HAP-1 (cell line): Measurements from ENCODE around the gene ARHGAP10.

Source experiments
- DNase-seq, 2 experiments: peaks; one replicate each; pipeline ENCODE4 v3.0.0-alpha.2; 2016 to 2020; ENCODE audit warnings: low spot score in 2 of 2
- H3K27me3 ChIP-seq: fragments of 250-450 bp; sonication (Bioruptor Pico); 2 replicates; pipeline ENCODE4 v1.5.1; 2020; ENCODE audit warnings: low read depth, mild to moderate bottlenecking, moderate library complexity
- H3K36me3 ChIP-seq: fragments of 250-450 bp; sonication (Bioruptor Pico); replicated peaks from 2 replicates; pipeline ENCODE4 v1.5.1; 2020; ENCODE audit warnings: mild to moderate bottlenecking
- H3K4me1 ChIP-seq: fragments of 250-450 bp; sonication (Bioruptor Pico); 2 replicates; pipeline ENCODE4 v1.5.1; 2020; ENCODE audit warnings: mild to moderate bottlenecking
- H3K4me3 ChIP-seq: fragments of 250-450 bp; sonication (Bioruptor Pico); 2 replicates; pipeline ENCODE4 v1.5.1; 2020; ENCODE audit warnings: mild to moderate bottlenecking, moderate library complexity
- H3K9me3 ChIP-seq: fragments of 250-450 bp; sonication (Bioruptor Pico); 2 replicates; pipeline ENCODE4 v1.5.1; 2020; ENCODE audit warnings: mild to moderate bottlenecking, moderate library complexity
- in situ Hi-C: fragments of 300-500 bp; cut with MboI; formaldehyde crosslinking; loops from 3 replicates; pipeline ENCODE4 v1.14.3; 2020; ENCODE audit warnings: low sequenced_read_pairs, inconsistent platforms, mixed read lengths

Gene ARHGAP10

GRCh38 chr4:148090503-148091476 lies 358.9 kb downstream of the ARHGAP10 start:
- in situ Hi-C loops, result no loop called here
- no peak overlapping the region for H3K4me3 ChIP-seq
- no peaks in the 10 kb centered on the region for H3K9me3 ChIP-seq
- DNase-seq, result no peak
- no peaks in the 10 kb centered on the region for H3K27me3 ChIP-seq
- peaks cover 1% of the 10 kb centered on the region; the same call in 1 of the 2 replicates for H3K4me1 ChIP-seq
- no peaks in the 10 kb centered on the region for H3K36me3 ChIP-seq

GRCh38 chr4:148091896-148092295 lies 360.0 kb downstream of the ARHGAP10 start:
- in situ Hi-C loops, result no loop called here

DNA sequence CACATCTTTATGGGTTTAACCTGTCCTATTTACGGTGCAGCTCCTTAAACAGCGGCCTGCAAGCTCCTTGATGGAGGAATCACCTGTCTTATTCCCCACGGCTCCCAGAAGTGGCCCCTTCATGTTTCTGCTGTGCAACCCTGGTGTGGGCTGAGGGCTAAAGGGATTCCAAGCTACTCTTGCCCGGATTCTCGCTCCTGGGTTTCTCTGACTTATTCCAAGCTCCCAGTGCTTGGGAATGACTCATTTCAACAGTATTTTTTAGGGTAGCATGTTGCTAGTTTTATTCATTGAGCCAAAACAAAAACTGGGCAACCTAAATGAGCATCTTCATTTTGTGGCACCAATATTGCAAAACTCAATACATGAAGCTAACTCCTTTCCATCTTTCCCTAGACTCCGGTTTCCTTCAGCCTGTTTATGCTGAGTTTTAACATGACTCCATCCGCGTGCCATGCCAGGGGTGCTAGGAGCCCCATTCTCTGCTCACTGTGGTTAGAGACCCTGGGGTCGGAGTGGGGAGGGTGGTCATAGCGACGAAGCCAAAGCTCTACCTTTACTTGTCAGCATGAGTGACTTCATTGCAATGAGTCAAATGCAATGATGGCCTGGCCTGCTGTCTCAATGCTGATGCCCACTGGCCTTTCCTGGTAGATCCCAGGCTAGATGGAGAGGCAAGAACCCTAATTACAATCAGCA lies 360.6 kb downstream of the ARHGAP10 start:
- DNase-seq, result no peak
- H3K9me3 ChIP-seq, result no peaks in the 10 kb centered on the region
- no peak overlapping the region for H3K4me3 ChIP-seq
- peaks cover 5% of the 10 kb centered on the region; the same call in 1 of the 2 replicates for H3K4me1 ChIP-seq
- no peaks in the 10 kb centered on the region for H3K27me3 ChIP-seq
- no peaks in the 10 kb centered on the region for H3K36me3 ChIP-seq
- in situ Hi-C loops, result no loop called here

More at GRCh38 chr4:148091896-148092295, 360.0 kb downstream of the ARHGAP10 start:
- H3K4me3 ChIP-seq, result no peak overlapping the region
- H3K27me3 ChIP-seq, result no peaks in the 10 kb centered on the region
- DNase-seq, result no peak
- no peaks in the 10 kb centered on the region for H3K9me3 ChIP-seq
- H3K36me3 ChIP-seq, result no peaks in the 10 kb centered on the region
- peaks cover 5% of the 10 kb centered on the region; the same call in 1 of the 2 replicates for H3K4me1 ChIP-seq

- DNase-seq, result no peak
- Histone ChIP-seq H3K4me3 (no peak overlapping the region), H3K36me3 (no peaks in the 10 kb centered on the region), H3K27me3 (no peaks in the 10 kb centered on the region), H3K9me3 (no peaks in the 10 kb centered on the region), H3K4me1 (peaks cover 5% of the 10 kb centered on the region; the same call in 1 of the 2 replicates)
- in situ Hi-C loops, result no loop called here
These were observed 361.2 kb downstream of the ARHGAP10 start for GRCh38 chr4:148093065-148093464.

- peaks cover 5% of the 10 kb centered on the region; the same call in 1 of the 2 replicates for H3K4me1 ChIP-seq
- H3K4me3 ChIP-seq, result no peak overlapping the region
- in situ Hi-C loops, result no loop called here
- no peaks in the 10 kb centered on the region for H3K36me3 ChIP-seq
- no peak for DNase-seq
- no peaks in the 10 kb centered on the region for H3K9me3 ChIP-seq
- no peaks in the 10 kb centered on the region for H3K27me3 ChIP-seq
These were observed 362.3 kb downstream of the ARHGAP10 start for GRCh38 chr4:148094149-148094548.

DNA sequence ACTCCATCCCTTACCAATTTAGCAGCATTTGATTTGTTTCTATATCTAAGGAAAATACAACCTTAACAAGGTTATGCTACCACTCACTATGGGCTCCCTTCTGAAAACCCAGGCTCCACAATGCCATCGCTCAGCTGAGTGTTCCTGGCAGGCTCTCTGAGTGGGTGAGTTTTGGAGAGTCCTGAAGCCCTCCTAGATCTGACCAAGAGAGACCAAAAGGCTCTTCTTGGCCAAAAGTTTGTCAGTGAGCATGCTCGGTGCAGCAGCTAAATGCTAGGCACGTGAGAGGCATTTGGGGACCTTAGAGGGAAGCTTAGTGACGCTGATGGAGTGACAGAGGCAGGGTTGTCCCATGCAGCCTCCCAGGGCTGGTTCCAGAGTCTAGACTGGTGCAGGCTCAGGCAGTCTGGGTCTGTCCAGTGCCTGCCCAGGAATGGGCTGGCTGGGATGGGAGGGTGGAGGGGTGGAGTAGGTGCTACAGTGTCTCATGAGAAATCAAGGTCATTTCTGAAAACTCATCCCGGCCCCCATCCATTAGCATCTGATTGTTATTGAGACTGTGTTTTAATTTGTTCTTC lies 363.5 kb downstream of the ARHGAP10 start:
- H3K27me3 ChIP-seq, result no peaks in the 10 kb centered on the region
- H3K9me3 ChIP-seq, result no peaks in the 10 kb centered on the region
- in situ Hi-C loops, result no loop called here
- peaks cover 5% of the 10 kb centered on the region; the same call in 1 of the 2 replicates for H3K4me1 ChIP-seq
- DNase-seq, result no peak
- no peaks in the 10 kb centered on the region for H3K36me3 ChIP-seq
- no peak overlapping the region for H3K4me3 ChIP-seq

- H3K4me1 ChIP-seq, result peaks cover 10% of the 10 kb centered on the region; the same call in 1 of the 2 replicates
- no peaks in the 10 kb centered on the region for H3K27me3 ChIP-seq
- DNase-seq, result no peak
- no peak overlapping the region for H3K4me3 ChIP-seq
- no peaks in the 10 kb centered on the region for H3K36me3 ChIP-seq
- in situ Hi-C loops, result no loop called here
- H3K9me3 ChIP-seq, result no peaks in the 10 kb centered on the region
These were observed 365.9 kb downstream of the ARHGAP10 start for GRCh38 chr4:148097801-148098200.

GRCh38 chr4:148101235-148101634 lies 369.3 kb downstream of the ARHGAP10 start:
- no peak for DNase-seq
- H3K4me3 ChIP-seq, result no peak overlapping the region
- no peaks in the 10 kb centered on the region for H3K27me3 ChIP-seq
- no peaks in the 10 kb centered on the region for H3K36me3 ChIP-seq
- H3K9me3 ChIP-seq, result no peaks in the 10 kb centered on the region
- peaks cover 5% of the 10 kb centered on the region; the same call in 1 of the 2 replicates for H3K4me1 ChIP-seq
- in situ Hi-C loops, result no loop called here

DNA sequence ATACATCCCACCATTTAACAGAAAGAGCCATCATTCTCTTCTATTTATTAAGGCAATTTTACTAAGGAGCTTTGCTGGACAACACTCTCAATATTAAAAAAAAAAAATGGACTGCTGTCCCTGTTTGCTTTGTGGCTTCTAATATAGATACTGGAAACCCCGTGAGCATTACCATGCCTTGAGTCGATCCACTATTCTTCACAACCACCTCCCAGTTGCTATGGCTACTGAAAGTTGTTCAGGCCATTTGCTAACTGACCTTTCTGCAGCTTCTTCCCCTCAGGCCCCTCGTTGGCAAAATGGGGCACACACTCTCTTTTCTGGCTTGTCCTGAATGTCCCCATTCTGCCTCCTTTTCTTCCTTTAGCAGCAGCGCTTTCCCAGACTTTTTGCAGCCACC lies 369.9 kb downstream of the ARHGAP10 start:
- Histone ChIP-seq H3K27me3 (no peaks in the 10 kb centered on the region), H3K4me3 (no peak overlapping the region), H3K4me1 (peaks cover 5% of the 10 kb centered on the region; the same call in 1 of the 2 replicates), H3K9me3 (no peaks in the 10 kb centered on the region), H3K36me3 (no peaks in the 10 kb centered on the region)
- in situ Hi-C loops, result no loop called here
- DNase-seq, result no peak

DNA sequence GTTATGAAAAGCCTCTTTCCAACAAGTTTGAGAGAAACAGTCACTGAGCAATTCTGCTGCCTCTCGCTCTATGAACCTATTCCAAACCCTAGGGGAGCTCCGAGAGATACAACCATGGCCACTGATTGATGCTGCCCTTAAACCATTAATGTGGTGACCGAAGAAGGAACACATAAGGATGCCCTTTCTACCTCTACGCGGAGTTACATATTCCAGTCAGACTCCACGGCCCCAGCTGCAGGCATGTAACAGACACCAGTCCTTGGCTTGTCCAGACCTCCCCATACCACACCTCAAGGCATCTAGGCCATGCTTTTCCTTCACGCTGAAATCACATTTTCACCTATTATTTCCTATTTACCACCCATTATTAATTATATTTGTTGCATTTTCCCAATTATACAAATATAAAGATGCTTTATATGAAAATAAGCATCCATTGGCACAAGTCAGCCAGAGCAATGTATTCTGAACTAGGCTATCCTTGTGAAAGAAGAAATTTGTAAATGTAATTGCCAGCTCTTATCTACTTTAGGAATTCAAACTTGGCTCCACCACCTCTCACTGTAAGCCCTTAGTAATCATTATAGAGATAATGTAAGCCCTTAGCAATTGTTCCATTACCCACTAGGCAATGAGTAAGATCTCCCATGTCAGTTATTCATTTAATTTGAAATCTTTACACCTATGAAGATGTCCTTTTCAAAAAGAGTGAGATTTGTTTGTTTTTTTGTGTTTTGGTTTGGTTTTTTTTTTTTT lies 371.9 kb downstream of the ARHGAP10 start:
- in situ Hi-C loops, result no loop called here
- Histone ChIP-seq H3K4me1 (peaks cover 5% of the 10 kb centered on the region; the same call in 1 of the 2 replicates), H3K9me3 (no peaks in the 10 kb centered on the region), H3K27me3 (no peaks in the 10 kb centered on the region), H3K36me3 (no peaks in the 10 kb centered on the region), H3K4me3 (no peak overlapping the region)
- no peak for DNase-seq

GRCh38 chr4:148108766-148109165 lies 376.9 kb downstream of the ARHGAP10 start:
- H3K4me3 ChIP-seq, result no peak overlapping the region
- H3K4me1 ChIP-seq, result peaks cover 17% of the 10 kb centered on the region
- no peaks in the 10 kb centered on the region for H3K27me3 ChIP-seq
- DNase-seq, result no peak
- H3K9me3 ChIP-seq, result no peaks in the 10 kb centered on the region
- no peaks in the 10 kb centered on the region for H3K36me3 ChIP-seq
- in situ Hi-C loops, result no loop called here

DNA sequence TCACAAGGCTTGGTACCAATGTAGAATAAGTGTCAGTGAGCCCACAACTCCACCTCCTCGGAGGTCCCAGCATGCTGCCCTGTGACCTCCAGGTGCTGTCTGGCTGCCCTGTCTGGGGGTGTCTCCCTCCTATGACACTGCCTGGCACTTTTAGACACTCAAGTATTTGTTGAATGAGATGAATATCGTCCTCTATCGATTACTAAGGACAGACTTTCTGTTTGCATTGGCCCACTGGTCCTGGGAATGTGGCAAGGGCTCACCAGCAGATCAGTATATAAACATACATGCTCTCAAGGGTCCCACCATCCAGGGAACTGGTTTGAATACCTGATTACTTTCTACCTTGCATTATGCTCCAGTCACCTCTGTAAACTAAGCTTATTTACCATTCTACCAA lies 377.3 kb downstream of the ARHGAP10 start:
- in situ Hi-C loops, result no loop called here
- H3K36me3 ChIP-seq, result no peaks in the 10 kb centered on the region
- H3K9me3 ChIP-seq, result no peaks in the 10 kb centered on the region
- no peak overlapping the region for H3K4me3 ChIP-seq
- H3K27me3 ChIP-seq, result no peaks in the 10 kb centered on the region
- peaks cover 17% of the 10 kb centered on the region for H3K4me1 ChIP-seq
- DNase-seq, result no peak

DNA sequence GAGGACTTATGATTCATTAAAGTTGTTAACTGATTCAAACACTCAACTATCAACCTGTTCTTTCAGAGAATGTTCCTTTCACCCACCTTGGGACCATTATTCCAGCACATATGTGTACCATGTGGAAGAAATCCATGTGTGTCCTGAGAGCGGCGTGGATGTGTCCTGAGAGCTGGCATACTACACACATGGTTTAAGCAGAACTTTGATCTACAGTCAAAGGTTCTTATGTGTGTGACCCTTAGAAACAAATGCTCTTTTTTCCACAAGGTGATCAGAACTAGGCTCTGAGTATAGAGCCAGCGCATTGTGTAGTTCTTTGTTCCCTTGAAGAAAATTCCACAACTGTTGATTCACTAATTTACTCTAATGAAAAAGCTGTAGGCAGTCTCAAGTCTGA lies 378.3 kb downstream of the ARHGAP10 start:
- H3K36me3 ChIP-seq, result no peaks in the 10 kb centered on the region
- no peak overlapping the region for H3K4me3 ChIP-seq
- peaks cover 21% of the 10 kb centered on the region for H3K4me1 ChIP-seq
- in situ Hi-C loops, result no loop called here
- H3K9me3 ChIP-seq, result no peaks in the 10 kb centered on the region
- H3K27me3 ChIP-seq, result no peaks in the 10 kb centered on the region
- DNase-seq, result no peak
